HepG2 (cell line): Measurements from ENCODE around the gene CASP3. TPM values are rescaled to one million over a fixed set of nuclear protein-coding genes. Genes with fewer than 3 reads are reported as not detected.
"Not testable (repeated sequence)": the region's sequence is repeated elsewhere in the genome, so short reads cannot be mapped to it uniquely, and the experiment has no call there.

Experiments used
- ATAC-seq: fragments of 200-7000 bp; cut with Tn5 transposase; 3 replicates; pipeline ENCODE4 v1.9.1; 2020; ENCODE audit warnings: mild to moderate bottlenecking, moderate library complexity
- BruUV-seq: library from RNA; stranded (reverse); fragments of 400-500 nt; replicated peaks from 2 replicates; lab custom pipeline; 2021; lab: Mats Ljungman, UMichigan
- CTCF ChIA-PET: fragments of 300-600 bp; formaldehyde crosslinking; extraction: SDS; loops from one replicate; lab custom pipeline; 2021; ENCODE audit warnings: low total read pairs, inconsistent platforms, low intra/inter-chr PET ratio; lab: Yijun Ruan, JAX
- POLR2A ChIA-PET: fragments of 350-600 bp; sonication (Branson Sonifier 250); formaldehyde crosslinking; loops from one replicate; lab custom pipeline; 2020; ENCODE audit warnings: antibody characterized with exemption, inconsistent platforms; lab: Yijun Ruan, JAX
- DNase-seq: peaks from one replicate; pipeline ENCODE4 v3.0.0-alpha.2; 2015; ENCODE audit warnings: low spot score
- FAIRE-seq: peaks from 3 replicates; lab custom pipeline; 2011; peaks lifted over from hg19 to GRCh38; lab: Jason Lieb, UNC
- H2AFZ ChIP-seq: one replicate; pipeline ENCODE4 v1.6.1; 2011; ENCODE audit warnings: low read length, inconsistent platforms
- H3K27ac ChIP-seq: fragments of 300-600 bp; 3 replicates; pipeline ENCODE4 v1.8.0; 2011; ENCODE audit warnings: mixed run types, mild to moderate bottlenecking, mixed read lengths, low read length, inconsistent platforms; ENCODE audit not compliant: insufficient read depth; ENCODE audit errors: extremely low read length
- H3K27me3 ChIP-seq, 2 experiments: fragments of 200-600 bp in 1 of 2; 2 replicates in 1 of 2; 3 replicates in 1 of 2; pipeline versions ENCODE4 v1.6.0 to v1.8.0; 2011; ENCODE audit warnings: low read length in 2 of 2, mild to moderate bottlenecking in 2 of 2, moderate library complexity in 2 of 2, inconsistent platforms in 1 of 2; ENCODE audit not compliant: insufficient read depth in 2 of 2, control insufficient read depth in 1 of 2
- H3K36me3 ChIP-seq, 2 experiments: fragments of 200-600 bp in 1 of 2; replicated peaks in 1 of 2; 2 replicates in 1 of 2; 3 replicates in 1 of 2; pipeline versions ENCODE4 v1.5.1 to v1.8.0; 2011; ENCODE audit warnings: low read length in 2 of 2, inconsistent platforms in 1 of 2; ENCODE audit not compliant: insufficient read depth in 2 of 2, control insufficient read depth in 1 of 2
- H3K4me1 ChIP-seq: 2 replicates; pipeline ENCODE4 v1.5.1; 2012; ENCODE audit warnings: low read length, inconsistent platforms; ENCODE audit not compliant: insufficient read depth
- H3K4me2 ChIP-seq: 2 replicates; pipeline ENCODE4 v1.6.0; 2011; ENCODE audit warnings: low read depth, low read length, inconsistent platforms
- H3K4me3 ChIP-seq, 3 experiments: fragments of 200-600 bp in 1 of 3; sonication (generic), shearing (Covaris generic) in 1 of 3; replicated peaks in 1 of 3; 2 replicates each; pipeline ENCODE4 v1.5.1; 2011 to 2016; ENCODE audit warnings: low read length in 3 of 3, inconsistent platforms in 2 of 3, low read depth in 2 of 3, mild to moderate bottlenecking in 2 of 3, control low read depth in 1 of 3, mixed read lengths in 1 of 3; ENCODE audit not compliant: insufficient read depth in 1 of 3
- H3K79me2 ChIP-seq: one replicate; pipeline ENCODE4 v1.6.1; 2011; ENCODE audit warnings: low read length, inconsistent platforms; ENCODE audit not compliant: insufficient read depth
- H3K9ac ChIP-seq: 2 replicates; pipeline ENCODE4 v1.6.0; 2011; ENCODE audit warnings: mild to moderate bottlenecking, low read depth, low read length, inconsistent platforms; ENCODE audit not compliant: insufficient read depth
- H3K9me3 ChIP-seq: 2 replicates; pipeline ENCODE4 v1.5.1; 2012; ENCODE audit warnings: mild to moderate bottlenecking, low read length
- H4K20me1 ChIP-seq: 2 replicates; pipeline ENCODE4 v1.6.0; 2011; ENCODE audit warnings: inconsistent platforms, mild to moderate bottlenecking, low read length, moderate library complexity; ENCODE audit not compliant: insufficient read depth
- CEBPG ChIP-seq: IDR thresholded peaks from 2 replicates; pipeline ENCODE4 v1.6.1; 2016
- FOXA1 ChIP-seq, 2 experiments: fragments of 450-650 bp in 1 of 2; sonication (generic) in 1 of 2; formaldehyde crosslinking in 1 of 2; IDR thresholded peaks; 2 replicates each; pipeline versions ENCODE4 v1.4.0 to v1.6.1; 2016 to 2020; ENCODE audit warnings: missing genetic modification reagents in 1 of 2
- FOXA3 ChIP-seq: IDR thresholded peaks from 2 replicates; pipeline ENCODE4 v1.6.1; 2016; ENCODE audit warnings: missing genetic modification reagents, missing compliant biosample characterization
- ISL2 ChIP-seq: sonication (generic); formaldehyde crosslinking; IDR thresholded peaks from 2 replicates; pipeline ENCODE4 v1.5.0; 2020; ENCODE audit warnings: missing genetic modification reagents
- ONECUT2 ChIP-seq: sonication (generic); formaldehyde crosslinking; IDR thresholded peaks from 2 replicates; pipeline ENCODE4 v1.4.0; 2020; ENCODE audit warnings: missing genetic modification reagents
- RARA ChIP-seq: IDR thresholded peaks from 2 replicates; pipeline ENCODE4 v1.6.1; 2016; ENCODE audit warnings: missing genetic modification reagents, missing compliant biosample characterization
- SOX13 ChIP-seq, 3 experiments: fragments of 450-650 bp in 1 of 3; sonication (generic) in 1 of 3; formaldehyde crosslinking in 1 of 3; IDR thresholded peaks in 2 of 3; conservative IDR thresholded peaks in 1 of 3; 2 replicates each; pipeline versions ENCODE4 v1.5.0 to v1.6.1; 2016 to 2020; ENCODE audit warnings: antibody characterized with exemption in 1 of 3, mild to moderate bottlenecking in 1 of 3, missing compliant biosample characterization in 1 of 3, missing genetic modification reagents in 1 of 3, moderate library complexity in 1 of 3
- SOX5 ChIP-seq: IDR thresholded peaks from 2 replicates; pipeline ENCODE4 v1.6.1; 2016; ENCODE audit warnings: borderline replicate concordance
- SOX6 ChIP-seq, 2 experiments: fragments of 450-650 bp in 1 of 2; sonication (generic) in 1 of 2; formaldehyde crosslinking in 1 of 2; IDR thresholded peaks; 2 replicates each; pipeline versions ENCODE4 v1.4.0 to v1.6.1; 2017 to 2020; ENCODE audit warnings: antibody characterized with exemption in 1 of 2, mild to moderate bottlenecking in 1 of 2, missing genetic modification reagents in 1 of 2
- TCF7 ChIP-seq: sonication (generic); IDR thresholded peaks from 2 replicates; pipeline ENCODE4 v1.6.1; 2016; ENCODE audit warnings: antibody characterized with exemption, low read depth
- WGBS: methylation state at CpG from one replicate; pipeline ENCODE4 v1.1.6; 2017; ENCODE audit warnings: low lambda C conversion rate; 5-methylcytosine and 5-hydroxymethylcytosine counted together
- in situ Hi-C: cut with HindIII; loops from 2 replicates; pipeline ENCODE4 v1.10.0; 2017; ENCODE audit warnings: low pct_unique_long_range_greater_than_20kb; ENCODE audit not compliant: extremely low pct_ligation_motif_present
- intact Hi-C: fragments of 100-400 bp; cut with micrococcal nuclease; formaldehyde crosslinking; loops from one replicate; pipeline ENCODE4 v1.10.0; 2022; ENCODE audit not compliant: unreplicated experiment
- polyA plus RNA-seq, 8 experiments: library from polyadenylated mRNA; depleted of rRNA in 3 of 8; stranded (reverse) in 7 of 8; unstranded in 1 of 8; fragments of >200 nt; fragmentation: Illumina TruSeq in 4 of 8; extraction: Trizol in 4 of 8; gene quantifications; 2 replicates each; pipeline versions ENCODE4 v1.2.1 to v1.2.3, GENCODE V29; 2011 to 2016; ENCODE audit warnings: low read depth in 4 of 8, missing spikeins in 1 of 8, mixed read lengths in 1 of 8; ENCODE audit not compliant: insufficient read depth in 1 of 8
- total RNA-seq, 5 experiments: library from RNA; depleted of rRNA; stranded (reverse); fragments of >200 nt; fragmentation: Illumina TruSeq; extraction: Trizol; gene quantifications; 2 replicates each; pipeline ENCODE4 v1.2.3, GENCODE V29; 2016; ENCODE audit warnings: low read depth in 1 of 5
- TF ChIP-seq, protein P1 (sequence below): IDR thresholded peaks from 2 replicates; pipeline ENCODE4 v1.4.0; 2020; ENCODE audit warnings: mild to moderate bottlenecking, missing genetic modification reagents

CASP3 gene
- total and polyA plus RNA-seq, 2 of the 13 experiments (the other 11 are each of a cell fraction or from before 2014, with no cell fraction given), result 26.0 to 77.8 TPM

DNA sequence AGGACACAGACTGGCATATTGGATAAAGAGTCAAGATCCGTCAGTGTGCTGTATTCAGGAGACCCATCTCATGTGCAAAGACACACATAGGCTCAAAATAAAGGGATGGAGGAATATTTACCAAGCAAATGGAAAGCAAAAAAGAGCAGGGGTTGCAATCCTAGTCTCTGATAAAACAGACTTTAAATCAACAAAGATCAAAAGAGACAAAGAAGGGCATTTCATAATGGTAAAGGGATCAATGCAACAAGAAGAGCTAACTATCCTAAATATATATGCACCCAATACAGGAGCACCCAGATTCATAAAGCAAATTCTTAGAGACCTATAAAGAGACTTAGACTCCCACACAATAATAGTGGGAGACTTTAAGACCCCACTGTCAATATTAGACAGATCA is 46.4 kb downstream of the CASP3 start:
- FAIRE-seq; BruUV-seq; H2AFZ ChIP-seq; DNase-seq; H3K27ac ChIP-seq; CTCF ChIA-PET; H4K20me1 ChIP-seq; H3K9me3 ChIP-seq; intact Hi-C loops; H3K4me2 ChIP-seq; in situ Hi-C loops; POLR2A ChIA-PET; H3K36me3 ChIP-seq; H3K9ac ChIP-seq; TF ChIP-seq SOX13, SOX6, FOXA1 (IDR thresholded peaks at IDR 0.05): not testable (repeated sequence)
- WGBS, result 0% methylated on average over 1 of the region's 1 CpG
- peak; percentile 37; the same call in 1 of the 2 replicates for TF ChIP-seq TCF7
- TF ChIP-seq SOX13 (CRISPR knock-in tag; conservative IDR thresholded peaks at IDR 0.05 in 1 of 2, IDR thresholded peaks at IDR 0.05 in 1 of 2), result peak in 1 of 2 experiments; percentile 57; a peak in 2 of 4 replicates
- peak; percentile 36; the same call in 1 of the 2 replicates for TF ChIP-seq ONECUT2
- TF ChIP-seq SOX5 (CRISPR knock-in tag), result peak; percentile 27; the same call in 1 of the 2 replicates
- TF ChIP-seq RARA (CRISPR knock-in tag), result peak; percentile 24; the same call in 1 of the 2 replicates
- 0 out of 2 replicates have a peak, but pooled peaks have one; percentile 12 for TF ChIP-seq CEBPG (CRISPR knock-in tag)
- TF ChIP-seq ISL2, result 0 out of 2 replicates have a peak, but pooled peaks have one; percentile 47
- TF ChIP-seq FOXA3 (CRISPR knock-in tag), result 0 out of 2 replicates have a peak, but pooled peaks have one; percentile 31
- peak; percentile 47 for TF ChIP-seq SOX6 (CRISPR knock-in tag; IDR thresholded peaks at IDR 0.05)
- TF ChIP-seq FOXA1 (CRISPR knock-in tag; IDR thresholded peaks at IDR 0.05), result 0 out of 2 replicates have a peak, but pooled peaks have one; percentile 16
- TF ChIP-seq, protein P1, sequence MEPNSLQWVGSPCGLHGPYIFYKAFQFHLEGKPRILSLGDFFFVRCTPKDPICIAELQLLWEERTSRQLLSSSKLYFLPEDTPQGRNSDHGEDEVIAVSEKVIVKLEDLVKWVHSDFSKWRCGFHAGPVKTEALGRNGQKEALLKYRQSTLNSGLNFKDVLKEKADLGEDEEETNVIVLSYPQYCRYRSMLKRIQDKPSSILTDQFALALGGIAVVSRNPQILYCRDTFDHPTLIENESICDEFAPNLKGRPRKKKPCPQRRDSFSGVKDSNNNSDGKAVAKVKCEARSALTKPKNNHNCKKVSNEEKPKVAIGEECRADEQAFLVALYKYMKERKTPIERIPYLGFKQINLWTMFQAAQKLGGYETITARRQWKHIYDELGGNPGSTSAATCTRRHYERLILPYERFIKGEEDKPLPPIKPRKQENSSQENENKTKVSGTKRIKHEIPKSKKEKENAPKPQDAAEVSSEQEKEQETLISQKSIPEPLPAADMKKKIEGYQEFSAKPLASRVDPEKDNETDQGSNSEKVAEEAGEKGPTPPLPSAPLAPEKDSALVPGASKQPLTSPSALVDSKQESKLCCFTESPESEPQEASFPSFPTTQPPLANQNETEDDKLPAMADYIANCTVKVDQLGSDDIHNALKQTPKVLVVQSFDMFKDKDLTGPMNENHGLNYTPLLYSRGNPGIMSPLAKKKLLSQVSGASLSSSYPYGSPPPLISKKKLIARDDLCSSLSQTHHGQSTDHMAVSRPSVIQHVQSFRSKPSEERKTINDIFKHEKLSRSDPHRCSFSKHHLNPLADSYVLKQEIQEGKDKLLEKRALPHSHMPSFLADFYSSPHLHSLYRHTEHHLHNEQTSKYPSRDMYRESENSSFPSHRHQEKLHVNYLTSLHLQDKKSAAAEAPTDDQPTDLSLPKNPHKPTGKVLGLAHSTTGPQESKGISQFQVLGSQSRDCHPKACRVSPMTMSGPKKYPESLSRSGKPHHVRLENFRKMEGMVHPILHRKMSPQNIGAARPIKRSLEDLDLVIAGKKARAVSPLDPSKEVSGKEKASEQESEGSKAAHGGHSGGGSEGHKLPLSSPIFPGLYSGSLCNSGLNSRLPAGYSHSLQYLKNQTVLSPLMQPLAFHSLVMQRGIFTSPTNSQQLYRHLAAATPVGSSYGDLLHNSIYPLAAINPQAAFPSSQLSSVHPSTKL (CRISPR knock-in tag), result peak; percentile 52; the same call in 1 of the 2 replicates
- TF ChIP-seq, all 625 proteins: peak for 11; not testable (repeated sequence) for 614
- peaks cover 29% of the 10 kb centered on the region for H3K4me1 ChIP-seq
- not testable (repeated sequence) for H3K79me2 ChIP-seq, ATAC-seq, H3K27me3 ChIP-seq, H3K4me3 ChIP-seq
